ENCODE results near the gene SIM2.
A peak's percentile ranks its signal among the peaks of the same experiment; 100 is the strongest.

SIM2 gene

GRCh38 chr21:36743008-36743407 is 44.1 kb downstream of the SIM2 start:
- peaks cover 13% of the 10 kb centered on the region for H3K4me1 ChIP-seq (ENCODE audit: control insufficient read depth, insufficient read depth, low read length)
- no peak overlapping the region for H3K4me3 ChIP-seq (ENCODE audit: low read length in 2 of 2)
- no peaks in the 10 kb centered on the region for H3K9me3 ChIP-seq (ENCODE audit: control insufficient read depth in 2 of 2, low read length in 2 of 2)
- H3K36me3 ChIP-seq (ENCODE audit: control insufficient read depth in 2 of 2, insufficient read depth in 2 of 2, low read length in 2 of 2): no peaks in the 10 kb centered on the region
- H3K27ac ChIP-seq (ENCODE audit: low read length): no peak overlapping the region
- peaks cover 13 to 23% of the 10 kb centered on the region in 2 donors for H3K27me3 ChIP-seq (ENCODE audit: control insufficient read depth in 1 of 2, insufficient read depth in 2 of 2, low read length in 2 of 2)
- no peak overlapping the region for H3K9ac ChIP-seq (ENCODE audit: low read length in 2 of 2)

GRCh38 chr21:36743446-36743845 is 44.5 kb downstream of the SIM2 start:
- H3K4me3 ChIP-seq (ENCODE audit: low read length in 2 of 2): no peak overlapping the region
- H3K27me3 ChIP-seq (ENCODE audit: control insufficient read depth in 1 of 2, insufficient read depth in 2 of 2, low read length in 2 of 2): peaks cover 15 to 27% of the 10 kb centered on the region in 2 donors
- H3K36me3 ChIP-seq (ENCODE audit: control insufficient read depth in 2 of 2, insufficient read depth in 2 of 2, low read length in 2 of 2): no peaks in the 10 kb centered on the region
- H3K27ac ChIP-seq (ENCODE audit: low read length): no peak overlapping the region
- H3K9ac ChIP-seq (ENCODE audit: low read length in 2 of 2): no peak overlapping the region
- no peaks in the 10 kb centered on the region for H3K9me3 ChIP-seq (ENCODE audit: control insufficient read depth in 2 of 2, low read length in 2 of 2)
- peaks cover 15% of the 10 kb centered on the region for H3K4me1 ChIP-seq (ENCODE audit: control insufficient read depth, insufficient read depth, low read length)

GRCh38 chr21:36744190-36744559 is 45.3 kb downstream of the SIM2 start:
- H3K9me3 ChIP-seq (ENCODE audit: control insufficient read depth in 2 of 2, low read length in 2 of 2): no peaks in the 10 kb centered on the region
- peak overlapping the region in 1 of 2 donors; percentile 67 for H3K4me3 ChIP-seq (ENCODE audit: low read length in 2 of 2)
- peaks cover 15 to 27% of the 10 kb centered on the region in 2 donors for H3K27me3 ChIP-seq (ENCODE audit: control insufficient read depth in 1 of 2, insufficient read depth in 2 of 2, low read length in 2 of 2)
- no peaks in the 10 kb centered on the region for H3K36me3 ChIP-seq (ENCODE audit: control insufficient read depth in 2 of 2, insufficient read depth in 2 of 2, low read length in 2 of 2)
- H3K27ac ChIP-seq (ENCODE audit: low read length): no peak overlapping the region
- H3K4me1 ChIP-seq (ENCODE audit: control insufficient read depth, insufficient read depth, low read length): peaks cover 15% of the 10 kb centered on the region
- no peak overlapping the region for H3K9ac ChIP-seq (ENCODE audit: low read length in 2 of 2)

GRCh38 chr21:36744560-36745231 is 45.8 kb downstream of the SIM2 start:
- Histone ChIP-seq H3K27me3 (ENCODE audit: control insufficient read depth in 1 of 2, insufficient read depth in 2 of 2, low read length in 2 of 2) (peaks cover 15 to 24% of the 10 kb centered on the region in 2 donors), H3K4me3 (ENCODE audit: low read length in 2 of 2) (peak overlapping the region; percentile 46 to 67), H3K9me3 (ENCODE audit: control insufficient read depth in 2 of 2, low read length in 2 of 2) (no peaks in the 10 kb centered on the region), H3K9ac (ENCODE audit: low read length in 2 of 2) (peak overlapping the region in 1 of 2 donors; percentile 13), H3K36me3 (ENCODE audit: control insufficient read depth in 2 of 2, insufficient read depth in 2 of 2, low read length in 2 of 2) (no peaks in the 10 kb centered on the region), H3K27ac (ENCODE audit: low read length) (no peak overlapping the region), H3K4me1 (ENCODE audit: control insufficient read depth, insufficient read depth, low read length) (peaks cover 15% of the 10 kb centered on the region)

GRCh38 chr21:36745459-36745858 is 46.5 kb downstream of the SIM2 start:
- H3K9ac ChIP-seq (ENCODE audit: low read length in 2 of 2): no peak overlapping the region
- no peaks in the 10 kb centered on the region for H3K9me3 ChIP-seq (ENCODE audit: control insufficient read depth in 2 of 2, low read length in 2 of 2)
- H3K27ac ChIP-seq (ENCODE audit: low read length): no peak overlapping the region
- H3K4me3 ChIP-seq (ENCODE audit: low read length in 2 of 2): no peak overlapping the region
- peaks cover 15 to 24% of the 10 kb centered on the region in 2 donors for H3K27me3 ChIP-seq (ENCODE audit: control insufficient read depth in 1 of 2, insufficient read depth in 2 of 2, low read length in 2 of 2)
- no peaks in the 10 kb centered on the region for H3K36me3 ChIP-seq (ENCODE audit: control insufficient read depth in 2 of 2, insufficient read depth in 2 of 2, low read length in 2 of 2)
- H3K4me1 ChIP-seq (ENCODE audit: control insufficient read depth, insufficient read depth, low read length): peaks cover 15% of the 10 kb centered on the region

GRCh38 chr21:36747041-36747814 is 48.3 kb downstream of the SIM2 start:
- Histone ChIP-seq H3K27me3 (ENCODE audit: control insufficient read depth in 1 of 2, insufficient read depth in 2 of 2, low read length in 2 of 2) (peaks cover 15 to 24% of the 10 kb centered on the region in 2 donors), H3K4me1 (ENCODE audit: control insufficient read depth, insufficient read depth, low read length) (peaks cover 15% of the 10 kb centered on the region), H3K36me3 (ENCODE audit: control insufficient read depth in 2 of 2, insufficient read depth in 2 of 2, low read length in 2 of 2) (peaks cover 0 to 2% of the 10 kb centered on the region in 2 donors), H3K27ac (ENCODE audit: low read length) (no peak overlapping the region), H3K9ac (ENCODE audit: low read length in 2 of 2) (no peak overlapping the region), H3K4me3 (ENCODE audit: low read length in 2 of 2) (peak overlapping the region in 1 of 2 donors; percentile 35), H3K9me3 (ENCODE audit: control insufficient read depth in 2 of 2, low read length in 2 of 2) (no peaks in the 10 kb centered on the region)

GRCh38 chr21:36747815-36748383 is 49.0 kb downstream of the SIM2 start:
- no peak overlapping the region for H3K9ac ChIP-seq (ENCODE audit: low read length in 2 of 2)
- H3K4me3 ChIP-seq (ENCODE audit: low read length in 2 of 2): peak overlapping the region in 1 of 2 donors; percentile 49
- no peaks in the 10 kb centered on the region for H3K9me3 ChIP-seq (ENCODE audit: control insufficient read depth in 2 of 2, low read length in 2 of 2)
- peaks cover 0 to 2% of the 10 kb centered on the region in 2 donors for H3K36me3 ChIP-seq (ENCODE audit: control insufficient read depth in 2 of 2, insufficient read depth in 2 of 2, low read length in 2 of 2)
- peaks cover 14 to 24% of the 10 kb centered on the region in 2 donors for H3K27me3 ChIP-seq (ENCODE audit: control insufficient read depth in 1 of 2, insufficient read depth in 2 of 2, low read length in 2 of 2)
- peaks cover 15% of the 10 kb centered on the region for H3K4me1 ChIP-seq (ENCODE audit: control insufficient read depth, insufficient read depth, low read length)
- no peak overlapping the region for H3K27ac ChIP-seq (ENCODE audit: low read length)

GRCh38 chr21:36749935-36750575 is 51.1 kb downstream of the SIM2 start:
- H3K4me3 ChIP-seq (ENCODE audit: low read length in 2 of 2): no peak overlapping the region
- no peak overlapping the region for H3K27ac ChIP-seq (ENCODE audit: low read length)
- H3K36me3 ChIP-seq (ENCODE audit: control insufficient read depth in 2 of 2, insufficient read depth in 2 of 2, low read length in 2 of 2): peaks cover 0 to 5% of the 10 kb centered on the region in 2 donors
- H3K9ac ChIP-seq (ENCODE audit: low read length in 2 of 2): no peak overlapping the region
- H3K27me3 ChIP-seq (ENCODE audit: control insufficient read depth in 1 of 2, insufficient read depth in 2 of 2, low read length in 2 of 2): peaks cover 9 to 19% of the 10 kb centered on the region in 2 donors
- peaks cover 7% of the 10 kb centered on the region for H3K4me1 ChIP-seq (ENCODE audit: control insufficient read depth, insufficient read depth, low read length)
- H3K9me3 ChIP-seq (ENCODE audit: control insufficient read depth in 2 of 2, low read length in 2 of 2): no peaks in the 10 kb centered on the region

GRCh38 chr21:36750576-36750959 is 51.7 kb downstream of the SIM2 start:
- Histone ChIP-seq H3K27me3 (ENCODE audit: control insufficient read depth in 1 of 2, insufficient read depth in 2 of 2, low read length in 2 of 2) (peaks cover 5 to 17% of the 10 kb centered on the region in 2 donors), H3K9ac (ENCODE audit: low read length in 2 of 2) (no peak overlapping the region), H3K4me3 (ENCODE audit: low read length in 2 of 2) (no peak overlapping the region), H3K4me1 (ENCODE audit: control insufficient read depth, insufficient read depth, low read length) (peaks cover 3% of the 10 kb centered on the region), H3K9me3 (ENCODE audit: control insufficient read depth in 2 of 2, low read length in 2 of 2) (no peaks in the 10 kb centered on the region), H3K27ac (ENCODE audit: low read length) (no peak overlapping the region), H3K36me3 (ENCODE audit: control insufficient read depth in 2 of 2, insufficient read depth in 2 of 2, low read length in 2 of 2) (peaks cover 0 to 5% of the 10 kb centered on the region in 2 donors)

GRCh38 chr21:36751383-36751782 is 52.5 kb downstream of the SIM2 start:
- Histone ChIP-seq H3K27me3 (ENCODE audit: control insufficient read depth in 1 of 2, insufficient read depth in 2 of 2, low read length in 2 of 2) (peaks cover 2 to 13% of the 10 kb centered on the region in 2 donors), H3K27ac (ENCODE audit: low read length) (no peak overlapping the region), H3K36me3 (ENCODE audit: control insufficient read depth in 2 of 2, insufficient read depth in 2 of 2, low read length in 2 of 2) (peaks cover 0 to 5% of the 10 kb centered on the region in 2 donors), H3K9me3 (ENCODE audit: control insufficient read depth in 2 of 2, low read length in 2 of 2) (no peaks in the 10 kb centered on the region), H3K4me1 (ENCODE audit: control insufficient read depth, insufficient read depth, low read length) (peaks cover 3% of the 10 kb centered on the region), H3K4me3 (ENCODE audit: low read length in 2 of 2) (no peak overlapping the region), H3K9ac (ENCODE audit: low read length in 2 of 2) (no peak overlapping the region)
